CD14-positive monocyte (primary cell): ENCODE data around the gene GRID2. TPM values are rescaled to one million over a fixed set of nuclear protein-coding genes. Genes with fewer than 3 reads are reported as not detected.

Experiments
- DNase-seq, 3 donors: peaks; one replicate each; pipeline ENCODE4 v3.0.0-alpha.2; 2011 to 2022
- H2AFZ ChIP-seq: 2 replicates; pipeline ENCODE4 v1.6.0; 2012; ENCODE audit warnings: mild to moderate bottlenecking, low read depth, low read length, inconsistent platforms; ENCODE audit not compliant: insufficient read depth, poor library complexity, severe bottlenecking
- H3K27ac ChIP-seq, 2 donors: 1 replicate in 1 of 2; 2 replicates in 1 of 2; pipeline ENCODE4 v1.5.1; 2012 to 2013; ENCODE audit warnings: low read length in 2 of 2, control low read depth in 1 of 2, inconsistent platforms in 1 of 2, low read depth in 1 of 2, mild to moderate bottlenecking in 1 of 2
- H3K27me3 ChIP-seq, 2 donors: one replicate each; pipeline versions ENCODE4 v1.6.0 to v1.6.1; 2011 to 2013; ENCODE audit warnings: low read length in 2 of 2; ENCODE audit not compliant: control insufficient read depth in 2 of 2, insufficient read depth in 2 of 2
- H3K36me3 ChIP-seq, 2 donors: replicated peaks in 1 of 2; 1 replicate in 1 of 2; 2 replicates in 1 of 2; pipeline versions ENCODE4 v1.5.1 to v1.6.1; 2012 to 2013; ENCODE audit warnings: low read length in 2 of 2, control low read depth in 1 of 2, inconsistent platforms in 1 of 2, mild to moderate bottlenecking in 1 of 2; ENCODE audit not compliant: insufficient read depth in 2 of 2, control insufficient read depth in 1 of 2
- H3K4me1 ChIP-seq, 2 donors: 1 replicate in 1 of 2; 2 replicates in 1 of 2; pipeline versions ENCODE4 v1.5.1 to v1.6.1; 2012 to 2013; ENCODE audit warnings: low read length in 2 of 2, control low read depth in 1 of 2, inconsistent platforms in 1 of 2, mild to moderate bottlenecking in 1 of 2, moderate library complexity in 1 of 2; ENCODE audit not compliant: insufficient read depth in 2 of 2, control insufficient read depth in 1 of 2
- H3K4me2 ChIP-seq: replicated peaks from 2 replicates; pipeline ENCODE3; 2012; ENCODE audit warnings: low read length, moderate library complexity, mild to moderate bottlenecking; ENCODE audit not compliant: poor library complexity, severe bottlenecking; ENCODE audit errors: extremely low read depth
- H3K4me3 ChIP-seq, 3 experiments: fragments of 200-600 bp in 1 of 3; sonication (generic) in 1 of 3; replicated peaks in 1 of 3; 1 replicate in 2 of 3; 2 replicates in 1 of 3; pipeline ENCODE4 v1.5.1; 2011 to 2013; ENCODE audit warnings: low read length in 3 of 3, mild to moderate bottlenecking in 3 of 3, control low read depth in 2 of 3, low read depth in 2 of 3, inconsistent platforms in 1 of 3, moderate library complexity in 1 of 3
- H3K79me2 ChIP-seq: 2 replicates; pipeline ENCODE4 v1.6.0; 2012; ENCODE audit warnings: mild to moderate bottlenecking, control low read depth, inconsistent platforms, low read length, moderate library complexity; ENCODE audit not compliant: insufficient read depth
- H3K9ac ChIP-seq: 2 replicates; pipeline ENCODE4 v1.6.0; 2017; ENCODE audit warnings: low read length, mild to moderate bottlenecking; ENCODE audit not compliant: insufficient read depth, poor library complexity, severe bottlenecking
- H3K9me3 ChIP-seq, 2 donors: replicated peaks in 1 of 2; 1 replicate in 1 of 2; 2 replicates in 1 of 2; pipeline versions ENCODE4 v1.5.1 to v1.6.1; 2012 to 2013; ENCODE audit warnings: low read length in 2 of 2, control low read depth in 1 of 2; ENCODE audit not compliant: control insufficient read depth in 1 of 2, insufficient read depth in 1 of 2
- H4K20me1 ChIP-seq: 2 replicates; pipeline ENCODE4 v1.6.0; 2012; ENCODE audit warnings: mild to moderate bottlenecking, low read length, control low read depth, moderate library complexity; ENCODE audit not compliant: insufficient read depth
- H3K27ac Mint-ChIP-seq, 7 donors: one replicate each; pipeline ENCODE4 v1.8.0; 2020; ENCODE audit warnings: mild to moderate bottlenecking in 7 of 7, mixed read lengths in 7 of 7, moderate library complexity in 6 of 7, inconsistent platforms in 2 of 7
- H3K27me3 Mint-ChIP-seq, 3 donors: one replicate each; pipeline ENCODE4 v1.8.0; 2021 to 2022; ENCODE audit warnings: low read depth in 3 of 3, mild to moderate bottlenecking in 3 of 3, mixed read lengths in 3 of 3, moderate library complexity in 3 of 3, inconsistent platforms in 1 of 3
- H3K36me3 Mint-ChIP-seq, 2 donors: one replicate each; pipeline ENCODE4 v1.8.0; 2020; ENCODE audit warnings: mixed read lengths in 2 of 2, inconsistent platforms in 1 of 2, mild to moderate bottlenecking in 1 of 2
- H3K4me1 Mint-ChIP-seq: one replicate; pipeline ENCODE4 v1.8.0; 2020; ENCODE audit warnings: mild to moderate bottlenecking, mixed read lengths
- H3K4me3 Mint-ChIP-seq, 2 donors: one replicate each; pipeline ENCODE4 v1.8.0; 2020; ENCODE audit warnings: mild to moderate bottlenecking in 2 of 2, mixed read lengths in 2 of 2, moderate library complexity in 1 of 2
- H3K9me3 Mint-ChIP-seq, 7 donors: one replicate each; pipeline ENCODE4 v1.8.0; 2020 to 2022; ENCODE audit warnings: mixed read lengths in 7 of 7, mild to moderate bottlenecking in 6 of 7, moderate library complexity in 6 of 7, inconsistent platforms in 2 of 7
- CTCF ChIP-seq: fragments of 200-600 bp; IDR thresholded peaks from one replicate; pipeline ENCODE4 v1.8.0; 2022; ENCODE audit warnings: antibody characterized with exemption, mild to moderate bottlenecking
- WGBS: methylation state at CpG from one replicate; pipeline ENCODE4 v1.1.5; 2013; ENCODE audit warnings: missing lambda C conversion rate; ENCODE audit not compliant: insufficient coverage; 5-methylcytosine and 5-hydroxymethylcytosine counted together
- intact Hi-C, 2 donors: fragments of 100-400 bp; cut with micrococcal nuclease; formaldehyde crosslinking; loops; one replicate each; pipeline versions ENCODE4 v1.15.0 to v1.15.1; 2023
- polyA plus RNA-seq, 3 donors: library from polyadenylated mRNA; depleted of rRNA in 1 of 3; unstranded in 2 of 3; stranded (reverse) in 1 of 3; fragments of 300-500 nt in 2 of 3; fragments of >200 nt in 1 of 3; fragmentation: Illumina TruSeq in 2 of 3; gene quantifications; 1 replicate in 2 of 3; 2 replicates in 1 of 3; pipeline ENCODE4 v1.2.3, GENCODE V29; 2012 to 2021

GRID2 gene
- polyA plus RNA-seq, 3 donors = not detected

- WGBS = no CpG with 5 or more reads among the region's 2 CpGs
- Histone ChIP-seq H3K9me3 (peaks cover 0 to 7% of the 10 kb centered on the region in 2 donors), H3K27ac (no peak overlapping the region), H3K9ac (no peak overlapping the region), H3K4me2 (no peak overlapping the region), H3K4me3 (no peak overlapping the region), H3K4me1 (no peaks in the 10 kb centered on the region), H3K79me2 (no peaks in the 10 kb centered on the region), H4K20me1 (no peaks in the 10 kb centered on the region), H3K36me3 (no peaks in the 10 kb centered on the region), H3K27me3 (no peaks in the 10 kb centered on the region), H2AFZ (no peak overlapping the region)
- Mint-ChIP-seq H3K27ac (no peak overlapping the region), H3K9me3 (peaks cover 0 to 12% (median 2%) of the 10 kb centered on the region in 7 donors), H3K36me3 (no peaks in the 10 kb centered on the region), H3K4me3 (no peak overlapping the region), H3K27me3 (no peaks in the 10 kb centered on the region), H3K4me1 (no peaks in the 10 kb centered on the region)
- TF ChIP-seq CTCF = no peak
- no peak for DNase-seq
- intact Hi-C loops = no loop called here
Measured at GRCh38 chr4:92599044-92599443, 295.3 kb downstream of the GRID2 start.

- Histone ChIP-seq H3K79me2 (no peaks in the 10 kb centered on the region), H3K4me1 (no peaks in the 10 kb centered on the region), H3K4me2 (no peak overlapping the region), H3K27ac (no peak overlapping the region), H3K9me3 (peaks cover 0 to 7% of the 10 kb centered on the region in 2 donors), H3K9ac (no peak overlapping the region), H3K27me3 (no peaks in the 10 kb centered on the region), H2AFZ (no peak overlapping the region), H3K4me3 (no peak overlapping the region), H3K36me3 (no peaks in the 10 kb centered on the region), H4K20me1 (no peaks in the 10 kb centered on the region)
- Mint-ChIP-seq H3K9me3 (peaks cover 0 to 12% (median 3%) of the 10 kb centered on the region in 7 donors), H3K36me3 (no peaks in the 10 kb centered on the region), H3K4me1 (no peaks in the 10 kb centered on the region), H3K27me3 (no peaks in the 10 kb centered on the region), H3K27ac (no peak overlapping the region), H3K4me3 (no peak overlapping the region)
- no peak for TF ChIP-seq CTCF
- no peak for DNase-seq
- WGBS = 86% methylated on average over 6 of the region's 6 CpGs
- intact Hi-C loops = no loop called here
Measured at GRCh38 chr4:92600638-92601037, 296.9 kb downstream of the GRID2 start.
